ENCODE measurements around the gene STK16.
"Not testable (repeated sequence)": the region's sequence is repeated elsewhere in the genome, so short reads cannot be mapped to it uniquely, and the experiment has no call there.

STK16 gene

DNA sequence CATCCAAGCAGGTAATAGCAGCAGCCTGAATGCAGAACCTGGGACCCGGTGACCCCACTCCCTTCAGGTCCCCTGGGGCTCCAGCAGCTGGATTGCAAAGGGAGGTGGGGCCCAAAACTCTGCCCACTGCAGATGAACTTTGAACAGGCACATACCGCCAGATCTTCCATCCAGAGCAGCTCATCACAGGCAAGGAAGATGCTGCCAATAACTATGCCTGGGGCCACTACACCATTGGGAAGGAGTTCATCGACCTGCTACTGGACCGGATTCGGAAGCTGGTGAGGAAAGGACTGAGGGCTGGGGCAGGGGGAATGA is 24.7 kb downstream of the STK16 start:
- DNase-seq (ENCODE audit: low spot score): no peak

DNA sequence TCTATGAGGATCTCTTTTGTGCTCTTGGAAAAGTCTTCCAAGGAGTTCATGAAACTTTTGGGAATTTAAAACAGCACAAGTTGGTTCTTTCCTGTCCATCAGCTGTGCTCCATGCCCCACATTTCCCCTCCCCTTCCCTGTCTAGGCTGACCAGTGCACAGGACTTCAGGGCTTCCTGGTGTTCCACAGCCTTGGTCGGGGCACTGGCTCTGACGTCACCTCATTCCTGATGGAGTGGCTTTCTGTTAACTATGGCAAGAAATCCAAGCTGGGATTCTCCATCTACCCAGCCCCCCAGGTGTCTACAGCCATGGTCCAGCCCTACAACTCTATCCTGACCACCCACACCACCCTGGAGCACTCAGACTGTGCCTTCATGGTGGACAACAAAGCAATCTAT is 25.7 kb downstream of the STK16 start:
- DNase-seq (ENCODE audit: low spot score): no peak

DNA sequence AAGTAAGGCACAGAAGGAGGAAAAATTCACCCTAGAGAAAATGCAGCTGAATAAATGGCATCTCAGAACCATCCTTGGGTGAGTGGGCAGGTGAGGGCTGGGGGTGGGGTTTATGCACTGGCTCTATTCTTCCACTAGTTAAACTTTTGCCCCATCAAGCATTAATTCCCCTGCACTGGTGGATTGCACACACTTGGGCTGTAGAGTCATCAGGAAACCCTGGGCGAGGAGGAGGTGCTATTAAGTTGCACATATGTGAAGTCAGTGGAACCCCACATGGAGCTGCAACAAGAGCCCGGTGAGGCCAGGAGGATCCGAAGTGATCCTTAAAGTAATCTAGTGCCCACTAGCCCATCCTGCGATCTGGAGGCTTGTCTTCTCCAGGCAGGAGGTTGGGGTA is 27.1 kb downstream of the STK16 start:
- DNase-seq (ENCODE audit: low spot score): no peak

DNA sequence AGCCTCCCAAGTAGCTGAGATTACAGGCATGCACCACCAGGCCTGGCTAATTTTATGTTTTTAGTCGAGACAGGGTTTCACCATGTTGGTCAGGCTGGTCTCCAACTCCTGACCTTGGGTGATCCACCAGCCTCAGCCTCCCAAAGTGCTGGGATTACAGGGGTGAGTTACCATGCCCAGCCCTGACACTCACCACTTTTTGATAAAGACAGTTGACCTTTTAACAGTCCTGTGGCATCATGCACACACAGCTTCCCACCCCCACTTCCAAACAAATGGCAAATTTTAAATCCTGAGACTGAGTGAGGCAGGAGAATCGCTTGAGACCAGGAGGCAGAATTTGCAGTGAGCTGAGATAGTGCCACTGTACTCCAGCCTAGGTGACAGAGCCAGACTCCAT is 27.7 kb downstream of the STK16 start:
- DNase-seq (ENCODE audit: low spot score): no peak

DNA sequence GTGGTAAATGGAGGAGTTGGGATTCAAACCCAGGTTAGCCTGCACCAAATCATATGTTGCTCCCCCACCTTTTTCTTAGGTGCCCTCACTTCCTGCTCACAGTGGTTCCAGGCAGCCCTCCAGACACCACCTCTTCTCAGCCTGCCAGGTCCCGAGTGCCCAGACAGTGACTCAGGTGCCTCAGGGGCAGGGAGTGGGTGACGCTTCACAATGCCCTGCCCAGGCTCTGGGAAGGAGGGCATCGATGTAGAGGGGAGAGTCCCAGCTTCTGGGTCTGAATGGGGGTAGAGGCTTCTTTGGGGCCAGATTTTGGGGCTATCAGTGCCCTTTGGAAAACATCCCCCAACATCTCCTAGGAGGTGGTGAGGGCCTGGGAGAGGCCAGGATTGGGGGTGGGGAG is 28.7 kb downstream of the STK16 start:
- no peak for DNase-seq (ENCODE audit: low spot score)

DNA sequence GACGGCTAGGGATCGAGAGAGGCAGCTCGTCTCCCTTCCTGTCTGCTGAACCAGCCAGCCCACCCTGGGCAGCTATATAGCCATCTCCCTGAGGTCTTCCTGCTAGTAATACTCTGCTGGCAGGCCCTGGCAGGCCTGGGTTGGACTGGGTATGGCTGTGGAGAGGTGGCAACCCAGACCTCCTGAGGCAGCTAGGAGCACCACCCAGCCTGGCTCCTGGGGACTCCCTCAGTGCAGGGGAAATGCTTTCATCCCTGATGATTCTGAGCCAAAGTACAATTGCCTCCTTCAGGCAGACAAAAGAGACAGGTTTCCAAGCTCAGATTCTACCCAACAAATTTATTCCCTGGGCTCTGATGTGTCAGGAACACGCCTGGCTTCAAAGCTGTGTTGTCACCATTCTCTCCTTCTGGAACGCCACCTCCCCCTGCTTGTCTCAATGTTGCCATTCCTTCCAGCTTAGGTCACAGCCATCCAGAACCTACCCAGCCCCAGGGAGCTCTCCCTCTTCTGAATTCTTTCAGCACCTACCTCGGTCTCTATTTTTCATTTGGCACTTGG is 29.2 kb downstream of the STK16 start:
- no peak for DNase-seq (ENCODE audit: low spot score)

DNA sequence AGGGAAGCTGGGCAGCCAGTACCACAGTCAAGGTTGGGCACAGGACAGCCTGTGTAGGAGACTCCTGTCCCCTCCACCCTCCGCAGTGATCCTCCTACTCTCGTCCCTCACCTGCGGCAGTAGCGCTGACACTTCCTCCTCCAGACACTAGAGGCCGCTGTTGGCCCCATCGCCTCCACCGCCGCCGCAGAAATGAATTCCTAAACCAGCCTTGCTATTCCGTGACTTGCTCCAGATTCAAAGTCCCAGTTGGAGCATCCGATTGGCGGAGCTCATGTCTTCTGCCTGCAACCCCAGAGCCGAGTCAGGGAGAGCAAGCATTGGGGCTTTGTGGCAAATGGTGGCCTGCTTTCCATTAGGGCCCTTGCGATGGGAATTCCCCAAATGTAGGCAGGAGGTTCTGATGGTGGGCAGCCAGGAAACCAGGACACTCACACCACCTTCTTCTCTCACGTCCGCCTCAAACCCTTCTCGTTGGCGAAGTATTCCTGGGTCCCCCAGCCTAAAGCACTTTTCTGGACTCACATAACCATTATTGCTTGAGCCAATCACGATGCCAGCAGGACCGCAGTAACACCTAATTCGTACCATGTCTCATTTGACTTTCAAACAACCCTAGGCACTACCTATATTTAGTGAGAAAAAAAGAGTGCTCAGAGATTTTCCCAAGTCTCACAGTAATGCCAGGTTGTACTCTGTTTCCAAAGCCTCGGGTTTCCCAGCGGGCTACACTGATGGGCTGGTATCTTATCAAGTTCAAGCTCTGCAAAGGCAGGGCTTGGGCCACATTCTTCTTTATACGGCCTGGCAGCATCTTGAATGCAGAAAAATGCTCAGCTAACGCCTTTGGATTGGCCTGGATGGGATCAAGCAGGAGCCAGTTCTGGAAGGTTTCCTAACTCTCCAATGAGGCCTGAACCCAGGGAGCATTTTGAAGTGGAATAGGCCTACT is 32.7 kb downstream of the STK16 start:
- peak; percentile 78 for DNase-seq (ENCODE audit: low spot score)

DNA sequence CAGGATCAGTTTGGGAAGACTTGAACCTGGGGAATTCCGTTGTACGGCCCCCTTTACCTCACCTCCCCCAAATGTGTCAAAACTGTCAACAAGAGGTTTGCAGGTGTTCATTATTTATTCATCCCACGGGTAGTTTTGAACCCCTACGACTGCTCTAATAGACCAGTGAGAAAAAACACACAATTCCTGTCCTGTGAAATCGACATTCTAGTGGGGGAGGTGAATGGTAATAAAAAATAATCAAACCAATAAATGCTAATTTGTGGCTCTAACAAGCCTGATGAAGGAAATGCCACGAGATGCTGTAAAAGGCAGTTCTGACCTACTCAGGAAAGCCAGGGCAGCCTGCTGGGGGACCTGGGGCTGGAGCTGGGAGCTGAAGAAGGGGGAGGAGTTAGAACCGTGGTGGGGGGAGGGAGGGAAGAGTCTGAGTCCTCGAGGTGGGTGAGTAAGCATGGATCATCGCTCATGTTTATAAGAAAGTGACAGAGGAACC is 33.4 kb downstream of the STK16 start:
- DNase-seq (ENCODE audit: low spot score): no peak

DNA sequence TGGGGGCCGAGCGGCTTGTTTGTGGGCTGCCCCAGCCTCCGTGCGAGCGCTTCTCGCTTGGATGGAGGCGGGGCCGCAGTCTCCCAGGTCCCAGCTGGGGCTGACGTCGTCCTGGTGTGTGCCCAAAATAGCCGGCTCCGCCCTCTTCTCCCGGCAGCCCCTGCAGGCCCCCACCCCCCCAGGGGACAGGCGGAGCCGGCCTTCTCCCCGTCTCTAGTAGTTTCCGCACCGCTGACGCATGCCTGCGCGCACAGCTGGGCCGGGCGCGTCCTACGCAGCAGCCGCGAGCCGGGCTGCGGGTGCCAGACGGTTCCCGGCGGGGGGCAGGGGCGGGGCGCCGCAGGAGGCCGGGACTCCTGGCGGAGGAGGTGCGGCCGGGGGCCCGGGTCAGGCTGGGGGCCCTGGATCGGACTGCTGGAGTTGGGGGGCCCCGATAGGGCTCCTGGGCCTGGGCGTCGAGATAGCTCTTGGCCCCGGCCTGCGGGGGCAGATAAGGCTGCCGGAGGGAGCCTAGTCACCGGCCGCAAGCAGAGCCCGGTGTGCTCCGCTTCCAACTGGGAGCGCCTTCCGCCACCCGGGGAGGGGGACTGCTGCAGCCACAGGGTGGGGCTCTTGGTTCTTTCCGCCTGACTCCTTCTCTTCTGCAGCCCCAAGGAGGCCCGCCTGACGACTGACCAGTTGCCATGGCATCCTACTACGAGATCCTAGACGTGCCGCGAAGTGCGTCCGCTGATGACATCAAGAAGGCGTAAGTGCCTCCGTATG is 34.1 kb downstream of the STK16 start, which contains the start of gene DNAJB2:
Gene DNAJB2 (plus strand): TSS at position 216 of the 765 bp plus-strand sequence. CDS start 468 bp downstream, at position 684.
- peak; percentile 98 for DNase-seq (ENCODE audit: low spot score)

DNA sequence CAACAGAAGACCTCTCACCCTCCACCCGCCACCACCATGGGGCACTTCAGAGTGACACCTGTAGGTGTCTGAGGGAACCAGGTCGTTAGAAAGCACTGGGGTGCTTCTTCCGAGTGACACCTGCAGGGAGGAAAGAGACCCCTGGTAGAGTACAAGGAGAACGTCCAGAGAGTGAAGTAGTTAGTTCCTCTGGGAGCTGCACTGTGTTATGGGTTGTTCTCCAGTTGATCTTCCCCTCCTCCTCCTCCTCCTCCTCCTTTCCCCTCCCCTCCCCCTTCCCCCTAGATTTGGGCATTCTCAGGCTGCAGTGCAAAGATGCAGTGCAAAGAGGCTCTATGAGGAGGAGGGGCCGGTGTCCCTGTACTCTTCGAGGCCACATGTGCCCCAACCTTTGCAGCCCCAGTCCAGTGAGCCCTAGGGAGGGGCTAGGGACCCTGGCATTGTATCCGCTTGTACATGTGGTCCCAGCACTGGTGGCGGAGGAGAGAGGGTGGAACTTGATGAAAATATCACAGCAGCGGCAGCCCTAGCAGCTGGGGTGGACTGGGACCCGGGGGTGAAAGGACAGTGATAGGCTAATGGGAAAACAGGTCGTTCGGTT is 34.7 kb downstream of the STK16 start:
- DNase-seq (ENCODE audit: low spot score): no peak

DNA sequence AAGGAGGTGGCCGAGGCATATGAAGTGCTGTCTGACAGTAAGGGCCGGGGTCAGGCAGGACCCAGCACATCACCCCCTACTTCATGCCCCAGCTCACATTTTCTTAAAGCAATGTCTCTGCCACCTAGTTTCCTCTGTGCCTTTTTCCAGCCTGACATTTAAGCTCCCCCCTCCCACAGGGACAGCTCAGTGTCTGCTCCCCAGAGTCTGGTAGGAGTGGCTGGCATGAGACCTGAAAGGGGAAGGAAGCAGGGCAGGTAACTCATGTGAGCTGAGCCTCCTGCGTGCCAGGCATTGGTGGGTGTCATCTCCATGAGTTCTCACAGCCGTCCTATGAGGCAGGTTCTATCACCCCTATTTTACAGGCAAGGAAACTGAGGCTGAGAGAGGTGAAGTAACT is 35.4 kb downstream of the STK16 start:
- no peak for DNase-seq (ENCODE audit: low spot score)

DNA sequence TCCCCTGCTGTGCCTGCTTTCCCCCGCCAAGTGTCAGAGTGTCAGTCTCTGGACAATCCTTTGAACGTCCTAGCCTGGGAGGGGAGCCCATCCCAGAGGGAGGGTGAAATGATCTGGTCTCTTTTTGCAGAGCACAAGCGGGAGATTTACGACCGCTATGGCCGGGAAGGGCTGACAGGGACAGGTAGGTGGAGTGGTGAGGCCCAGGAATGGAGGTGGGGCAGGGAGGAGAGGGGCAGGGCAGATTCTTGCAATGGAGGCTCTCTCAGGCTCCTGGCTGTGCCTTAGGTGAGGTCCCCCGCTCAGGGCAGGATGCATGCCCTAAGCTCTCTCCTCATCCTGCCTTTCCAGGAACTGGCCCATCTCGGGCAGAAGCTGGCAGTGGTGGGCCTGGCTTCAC is 36.3 kb downstream of the STK16 start:
- no peak for DNase-seq (ENCODE audit: low spot score)

DNA sequence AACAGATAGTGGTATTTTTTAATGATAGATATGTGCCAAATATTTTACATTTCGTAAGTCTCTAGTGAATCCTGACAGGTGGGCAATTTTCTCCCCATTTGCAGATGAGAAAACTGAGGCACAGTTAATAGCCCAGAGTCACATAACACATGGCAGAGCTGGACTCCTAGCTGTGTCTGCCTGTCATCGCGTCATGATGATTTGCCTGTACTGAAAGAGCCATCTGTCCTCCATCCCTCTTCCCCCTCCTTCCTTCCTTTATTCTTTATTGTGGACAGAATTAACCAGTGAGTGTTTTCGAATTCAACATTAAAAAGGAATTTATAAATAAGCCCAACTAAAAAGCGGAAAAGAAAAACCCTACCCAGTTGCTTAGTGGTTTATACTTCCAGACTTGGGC is 37.1 kb downstream of the STK16 start:
- no peak for DNase-seq (ENCODE audit: low spot score)

DNA sequence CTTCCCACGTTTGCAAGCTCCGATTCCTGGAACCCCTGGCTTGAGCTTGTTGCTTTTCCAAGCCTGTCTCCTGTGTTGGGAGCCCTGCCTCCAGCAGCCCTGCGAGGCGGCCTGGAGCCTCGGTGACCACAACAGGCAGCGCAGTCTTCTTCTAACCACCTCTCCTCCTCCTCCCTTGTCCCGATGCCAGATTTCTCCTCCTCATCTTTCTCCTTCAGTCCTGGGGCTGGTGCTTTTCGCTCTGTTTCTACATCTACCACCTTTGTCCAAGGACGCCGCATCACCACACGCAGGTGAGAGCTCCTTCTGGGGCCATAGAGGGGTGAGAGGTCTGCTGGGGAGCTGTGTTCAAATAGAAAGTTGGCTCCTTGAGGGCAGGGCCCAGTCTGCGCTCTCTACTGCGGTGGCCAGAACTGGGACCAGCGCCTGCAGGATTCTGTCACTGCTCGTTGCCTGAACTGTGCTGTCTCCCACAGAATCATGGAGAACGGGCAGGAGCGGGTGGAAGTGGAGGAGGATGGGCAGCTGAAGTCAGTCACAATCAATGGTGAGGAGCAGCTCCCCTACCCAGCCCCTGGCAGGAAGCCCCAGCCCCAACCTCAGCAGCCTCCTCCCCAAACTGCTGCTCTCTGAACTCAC is 37.8 kb downstream of the STK16 start:
- DNase-seq (ENCODE audit: low spot score): no peak

DNA sequence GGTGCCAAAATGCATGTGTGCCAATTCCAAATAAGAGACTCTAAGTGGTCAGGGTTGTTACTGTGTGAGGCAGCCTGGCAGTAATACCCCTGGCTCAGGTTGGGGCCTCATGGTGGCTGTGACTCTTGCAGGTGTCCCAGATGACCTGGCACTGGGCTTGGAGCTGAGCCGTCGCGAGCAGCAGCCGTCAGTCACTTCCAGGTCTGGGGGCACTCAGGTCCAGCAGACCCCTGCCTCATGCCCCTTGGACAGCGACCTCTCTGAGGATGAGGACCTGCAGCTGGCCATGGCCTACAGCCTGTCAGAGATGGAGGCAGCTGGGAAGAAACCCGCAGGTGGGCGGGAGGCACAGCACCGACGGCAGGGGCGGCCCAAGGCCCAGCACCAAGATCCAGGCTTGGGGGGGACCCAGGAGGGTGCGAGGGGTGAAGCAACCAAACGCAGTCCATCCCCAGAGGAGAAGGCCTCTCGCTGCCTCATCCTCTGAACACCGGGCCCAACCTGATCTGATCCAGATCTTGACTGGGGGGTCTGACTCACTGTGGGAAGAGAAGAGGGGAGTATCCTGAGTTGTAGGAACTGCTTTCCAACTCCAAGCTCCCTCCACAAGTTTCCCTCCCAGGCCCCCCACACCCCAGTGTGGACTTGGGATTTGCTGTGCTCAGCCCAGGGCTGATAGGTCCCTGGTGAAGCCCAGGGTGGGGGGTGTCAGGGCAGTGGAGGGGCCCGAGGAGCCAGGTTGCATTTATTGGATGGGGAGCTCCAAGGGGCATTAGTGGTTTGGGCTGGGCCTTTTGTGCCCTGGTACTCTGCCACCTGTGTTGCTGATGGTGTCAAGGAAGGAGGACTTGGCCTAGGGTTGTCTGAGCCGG is 39.5 kb downstream of the STK16 start:
- DNase-seq (ENCODE audit: low spot score): no peak

DNA sequence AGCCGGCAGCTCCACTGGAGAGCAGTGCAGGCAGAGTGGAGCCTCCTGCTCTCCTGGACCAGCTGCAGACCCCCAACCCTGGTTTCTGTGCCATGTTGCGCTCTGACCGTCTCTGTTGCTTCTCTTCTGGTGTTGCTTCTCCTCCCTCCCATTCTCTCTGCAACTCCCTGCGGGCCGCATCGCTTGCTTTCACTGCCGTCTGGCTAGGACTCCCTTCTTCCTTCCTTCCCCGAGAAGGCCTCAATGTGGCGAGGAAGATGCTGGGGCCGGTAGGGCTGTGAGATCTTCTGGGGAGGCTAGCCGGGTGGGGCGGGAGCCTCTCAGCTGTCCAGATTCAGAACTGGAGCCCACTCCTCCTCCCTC is 40.1 kb downstream of the STK16 start:
- no peak for DNase-seq (ENCODE audit: low spot score)

DNA sequence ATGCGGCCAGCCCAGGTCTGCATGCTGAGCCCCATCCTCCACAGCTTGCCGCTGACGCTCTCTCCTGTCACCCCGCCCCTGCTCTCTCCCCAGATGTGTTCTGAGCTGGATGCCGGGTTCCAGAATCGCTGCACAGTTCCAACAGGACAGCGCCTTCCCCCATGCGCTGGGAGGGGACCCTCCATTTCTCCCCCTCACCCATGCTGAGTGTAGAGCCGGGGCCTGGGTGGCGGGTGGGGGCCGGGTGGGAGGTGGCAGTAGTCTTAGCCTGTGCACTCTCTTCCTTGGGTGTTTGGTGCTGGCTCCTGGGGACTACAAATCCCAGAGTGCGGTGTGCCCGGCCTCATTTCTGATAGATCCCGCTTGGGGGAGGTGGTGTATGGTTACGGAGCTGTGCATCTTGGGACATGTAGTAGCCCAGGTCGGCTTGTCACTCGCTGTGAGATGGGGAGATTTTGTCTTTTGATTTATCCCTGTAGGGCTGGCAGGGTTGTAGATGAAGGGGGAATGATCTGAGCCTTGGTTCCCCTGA is 40.7 kb downstream of the STK16 start:
- DNase-seq (ENCODE audit: low spot score): no peak

DNA sequence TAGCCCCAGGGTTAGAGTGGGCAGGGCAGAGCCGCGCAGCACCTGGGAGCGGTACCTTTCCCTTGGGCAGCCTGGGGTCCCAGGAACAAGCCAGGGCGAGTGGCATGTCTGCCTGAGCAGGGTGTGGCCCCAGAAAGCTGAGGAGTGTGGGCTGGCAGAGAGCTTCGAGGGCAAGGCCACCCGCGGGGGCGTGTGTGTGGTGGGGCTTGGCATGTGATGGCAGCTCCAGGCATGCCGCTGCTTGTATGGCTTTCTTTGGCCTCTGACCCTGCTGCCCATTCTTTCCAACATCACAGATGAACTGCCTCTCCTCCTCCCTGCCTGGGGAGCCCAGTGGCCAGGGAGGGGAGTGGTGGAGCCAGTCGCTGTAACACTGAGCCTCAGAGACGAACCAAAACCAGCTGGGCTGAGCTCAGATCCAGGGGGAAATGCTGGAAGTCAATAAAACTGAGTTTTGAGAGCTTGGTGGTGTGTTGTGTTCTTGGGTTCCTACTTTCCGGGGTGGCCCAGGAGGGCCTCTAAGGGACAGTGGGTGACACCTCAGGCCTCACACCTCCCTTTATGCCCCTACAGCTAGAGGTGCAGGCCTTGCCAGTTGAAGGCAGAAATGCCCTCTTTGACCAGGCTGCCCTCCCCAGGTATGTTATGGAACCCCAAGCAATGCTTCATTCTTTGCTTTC is 41.3 kb downstream of the STK16 start:
- peak; percentile 9 for DNase-seq (ENCODE audit: low spot score)

DNA sequence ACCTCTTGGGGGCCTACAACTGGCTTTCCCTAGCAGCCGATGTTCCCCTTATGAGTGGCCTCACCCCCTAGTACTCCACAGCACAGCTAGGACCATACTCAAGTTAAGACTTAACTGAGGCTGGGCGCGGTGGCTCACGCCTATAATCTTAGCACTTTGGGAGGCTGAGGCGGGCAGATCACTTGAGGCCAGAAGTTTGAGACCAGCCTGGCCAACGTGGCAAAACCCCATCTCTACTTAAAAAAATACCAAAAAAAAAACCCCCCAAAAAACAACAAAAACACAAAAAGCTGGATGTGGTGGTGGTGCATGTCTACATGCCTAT is 41.8 kb downstream of the STK16 start:
- DNase-seq (ENCODE audit: low spot score): not testable (repeated sequence)

DNA sequence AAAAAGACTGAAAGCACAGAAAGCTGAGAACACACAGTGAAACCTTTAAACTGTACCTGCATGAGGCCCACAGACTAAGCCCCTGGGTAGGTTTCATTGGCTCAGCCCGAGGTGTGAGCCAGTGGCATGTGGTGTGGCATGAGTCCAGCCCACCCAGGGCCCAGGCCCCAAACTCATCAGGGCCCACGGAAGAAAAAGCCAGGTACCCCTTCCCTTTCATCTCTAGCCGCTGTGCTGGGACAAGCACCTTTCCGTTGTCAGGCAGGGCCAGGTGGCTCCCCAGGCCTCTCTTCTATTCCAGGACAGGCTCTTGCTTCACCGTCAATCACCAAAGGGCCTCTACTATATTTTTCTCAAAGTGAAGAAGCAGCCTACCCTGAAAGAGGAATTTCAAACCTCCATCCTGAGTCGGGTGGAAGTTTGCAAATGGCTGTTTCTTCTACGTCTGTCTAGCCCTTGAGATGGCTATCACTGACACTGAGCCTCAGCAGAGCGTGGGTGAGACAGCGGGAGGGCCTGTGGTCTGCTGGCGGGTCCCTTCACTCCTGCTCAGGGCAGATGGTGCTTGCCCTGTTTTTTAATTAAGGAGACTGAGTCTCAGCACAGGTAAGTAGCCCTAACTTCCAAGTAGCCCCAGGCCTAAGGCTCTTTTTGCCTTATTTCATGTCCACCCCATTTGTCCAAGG is 42.4 kb downstream of the STK16 start:
- DNase-seq (ENCODE audit: low spot score): peak; percentile 5

Data from HuH-7.5 (cell line).